ENCODE results near the gene WNK2. TPM values are rescaled to one million over a fixed set of nuclear protein-coding genes. Genes with fewer than 3 reads are reported as not detected.

Gene WNK2
- total RNA-seq (31.6 and 92.2 TPM in 2 replicates), polyA plus RNA-seq (34.5 and 88.3 TPM in 2 replicates)

DNA sequence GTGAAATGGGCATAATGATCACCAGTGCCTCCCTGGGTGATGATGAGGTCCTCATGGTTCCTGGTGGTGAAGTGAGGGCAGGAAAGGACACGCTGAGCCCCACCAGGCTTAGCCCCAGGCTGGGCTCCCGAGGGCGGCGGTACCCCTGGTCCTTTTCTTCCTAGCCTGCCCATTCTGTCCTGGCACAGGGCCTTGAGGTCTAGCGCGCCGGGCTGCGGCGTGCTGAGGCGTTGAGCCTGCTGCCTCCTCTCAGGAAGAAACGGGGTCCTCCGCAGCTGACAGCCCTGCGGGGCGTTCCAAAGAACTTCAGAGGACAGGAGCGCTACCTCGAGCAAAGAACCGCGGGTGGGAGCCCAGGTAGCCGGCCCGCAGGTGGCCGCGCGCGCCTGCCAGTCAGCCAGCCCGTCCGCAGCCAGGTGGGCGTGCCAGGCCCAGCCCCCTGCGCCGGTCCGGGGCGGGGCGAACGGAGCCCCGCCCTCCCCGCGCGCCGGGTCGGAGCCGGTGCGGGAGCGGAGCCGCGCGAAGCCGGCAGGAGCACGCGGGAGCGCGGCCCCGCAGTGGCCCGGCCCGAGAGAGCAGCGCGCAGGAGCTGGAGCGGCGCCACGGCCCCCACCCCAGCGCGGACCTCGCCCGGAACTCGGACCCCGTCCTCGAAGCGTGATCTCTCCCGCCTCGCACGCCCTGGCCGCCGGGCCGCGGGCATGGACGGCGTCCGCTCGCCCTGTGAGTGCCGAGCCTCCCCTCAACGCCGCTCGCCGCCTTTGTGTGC is at the start of gene WNK2:
Gene WNK2 (plus strand): TSS at position 477 of the 769 bp plus-strand sequence. CDS start 791 bp downstream, outside the sequence.
- peaks cover 23% of the 10 kb centered on the region for H3K27me3 ChIP-seq
- DNase-seq (ENCODE audit: low read depth in 1 of 2, low spot score in 1 of 2), result peak; percentile 16 to 67
- no peaks in the 10 kb centered on the region for H3K9me3 ChIP-seq (ENCODE audit: low read depth)
- no peak within 1 kb of the TSS for H3K27ac ChIP-seq
- no peak for TF ChIP-seq CTCF (IDR thresholded peaks at IDR 0.05; ENCODE audit: low read depth, low read length)
- peaks cover 28% of the 10 kb centered on the region for H3K4me1 ChIP-seq (ENCODE audit: low read depth)
- H3K4me3 ChIP-seq, result peak within 1 kb of the TSS; percentile 51
- H3K36me3 ChIP-seq, result no peaks in the 10 kb centered on the region

GRCh38 chr9:93134740-93135444 is 49.0 kb upstream of the WNK2 start:
- Histone ChIP-seq H3K9me3 (ENCODE audit: low read depth) (no peaks in the 10 kb centered on the region), H3K36me3 (no peaks in the 10 kb centered on the region), H3K4me1 (ENCODE audit: low read depth) (peaks cover 8% of the 10 kb centered on the region), H3K4me3 (peak overlapping the region; percentile 56), H3K27me3 (no peaks in the 10 kb centered on the region), H3K27ac (no peak overlapping the region)
- TF ChIP-seq CTCF (IDR thresholded peaks at IDR 0.05; ENCODE audit: low read depth, low read length), result no peak
- DNase-seq (ENCODE audit: low read depth in 1 of 2, low spot score in 1 of 2), result no peak

DNA sequence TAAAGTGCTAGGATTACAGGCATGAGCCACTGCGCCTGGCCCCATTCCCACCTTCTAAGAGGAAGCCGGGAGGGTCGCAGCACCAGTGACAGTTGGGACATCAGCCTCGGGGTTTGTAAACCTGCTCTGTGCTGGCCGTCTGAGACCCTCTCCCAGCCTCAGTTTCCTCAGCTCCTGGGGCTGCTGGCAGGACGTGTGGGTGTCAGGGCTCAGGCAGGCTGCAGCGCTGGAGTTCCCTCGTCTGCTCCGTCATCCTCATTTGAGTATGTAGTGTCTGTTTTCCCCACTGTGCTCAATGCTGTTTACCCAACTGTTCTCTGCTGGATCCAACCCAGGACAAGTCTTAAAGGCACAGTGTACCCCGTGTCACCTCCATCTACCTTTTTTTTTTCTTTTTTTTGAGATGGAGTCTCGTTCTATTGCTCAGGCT is 47.9 kb upstream of the WNK2 start:
- TF ChIP-seq CTCF (IDR thresholded peaks at IDR 0.05; ENCODE audit: low read depth, low read length), result no peak
- Histone ChIP-seq H3K9me3 (ENCODE audit: low read depth) (no peaks in the 10 kb centered on the region), H3K27ac (no peak overlapping the region), H3K4me1 (ENCODE audit: low read depth) (peaks cover 8% of the 10 kb centered on the region), H3K36me3 (no peaks in the 10 kb centered on the region), H3K27me3 (no peaks in the 10 kb centered on the region), H3K4me3 (no peak overlapping the region)
- DNase-seq (ENCODE audit: low read depth in 1 of 2, low spot score in 1 of 2), result peak in 1 of 2 donors; percentile 42

DNA sequence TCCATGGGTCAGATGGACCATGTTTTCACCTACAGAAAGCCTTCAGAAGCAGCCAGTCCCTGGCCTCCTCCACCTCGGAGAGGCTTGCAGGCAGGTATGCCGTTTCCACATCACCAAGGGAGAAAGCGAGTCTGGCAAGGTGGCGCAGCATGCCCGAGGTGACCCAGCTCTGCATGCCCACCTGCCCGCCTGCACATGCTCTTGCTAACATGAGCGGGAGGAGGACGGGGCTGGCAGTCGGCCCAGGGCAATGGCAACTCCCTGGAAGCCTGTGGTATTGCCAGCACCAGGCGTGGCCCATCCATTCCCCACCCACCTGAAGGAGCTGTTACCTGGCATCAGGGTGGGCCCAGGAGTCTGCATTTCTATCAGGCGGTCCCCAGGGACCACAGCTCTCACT is 46.6 kb upstream of the WNK2 start:
- Histone ChIP-seq H3K9me3 (ENCODE audit: low read depth) (no peaks in the 10 kb centered on the region), H3K27me3 (no peaks in the 10 kb centered on the region), H3K36me3 (no peaks in the 10 kb centered on the region), H3K4me3 (no peak overlapping the region), H3K27ac (no peak overlapping the region), H3K4me1 (ENCODE audit: low read depth) (peaks cover 8% of the 10 kb centered on the region)
- no peak for DNase-seq (ENCODE audit: low read depth in 1 of 2, low spot score in 1 of 2)
- TF ChIP-seq CTCF (IDR thresholded peaks at IDR 0.05; ENCODE audit: low read depth, low read length), result no peak

GRCh38 chr9:93138171-93138764 is 45.7 kb upstream of the WNK2 start:
- Histone ChIP-seq H3K9me3 (ENCODE audit: low read depth) (no peaks in the 10 kb centered on the region), H3K4me1 (ENCODE audit: low read depth) (no peaks in the 10 kb centered on the region), H3K27me3 (no peaks in the 10 kb centered on the region), H3K4me3 (no peak overlapping the region), H3K36me3 (no peaks in the 10 kb centered on the region), H3K27ac (no peak overlapping the region)
- no peak for TF ChIP-seq CTCF (IDR thresholded peaks at IDR 0.05; ENCODE audit: low read depth, low read length)
- no peak for DNase-seq (ENCODE audit: low read depth in 1 of 2, low spot score in 1 of 2)

Measured in cardiac muscle cell (in vitro differentiated cells and primary cell).